Activated CD4-positive, alpha-beta T cell treated with anti-CD3 and anti-CD28 coated beads, Interleukin-2, amount 50 U/mL, for 16 hours (primary cell): ENCODE measurements around the gene B3GALNT1.

Experiments used
- DNase-seq: peaks from one replicate; pipeline ENCODE4 v3.0.0-alpha.2; 2020

The B3GALNT1 gene

GRCh38 chr3:161104561-161105551, at the start of gene B3GALNT1:
Gene B3GALNT1, minus strand, starts transcription at chr3:161105349. Its CDS starts 18,595 bp downstream, at chr3:161086754.
- DNase-seq: peak; percentile 25

- no peak for DNase-seq
Measured at GRCh38 chr3:161153480-161153879, 48.3 kb upstream of the B3GALNT1 start.

GRCh38 chr3:161150001-161150525, 44.9 kb upstream of the B3GALNT1 start:
- DNase-seq: no peak

- no peak for DNase-seq
Measured at GRCh38 chr3:161149529-161149928, 44.4 kb upstream of the B3GALNT1 start.

GRCh38 chr3:161148832-161149475, 43.8 kb upstream of the B3GALNT1 start:
- no peak for DNase-seq

- DNase-seq: no peak
Measured at GRCh38 chr3:161142486-161142885, 37.3 kb upstream of the B3GALNT1 start.

- no peak for DNase-seq
Measured at GRCh38 chr3:161139686-161140085, 34.5 kb upstream of the B3GALNT1 start.

- no peak for DNase-seq
Measured at GRCh38 chr3:161137260-161137659, 32.1 kb upstream of the B3GALNT1 start.

GRCh38 chr3:161132391-161132790, 27.2 kb upstream of the B3GALNT1 start:
- DNase-seq: no peak

GRCh38 chr3:161126495-161126894, 21.3 kb upstream of the B3GALNT1 start:
- DNase-seq: no peak

GRCh38 chr3:161117646-161118045, 12.5 kb upstream of the B3GALNT1 start:
- DNase-seq: no peak

- no peak for DNase-seq
Measured at GRCh38 chr3:161108840-161109239, 3.7 kb upstream of the B3GALNT1 start.

- DNase-seq: no peak
Measured at GRCh38 chr3:161107311-161107710, 2.2 kb upstream of the B3GALNT1 start.

- no peak for DNase-seq
Measured at GRCh38 chr3:161103776-161104385, 1.3 kb downstream of the B3GALNT1 start.

- no peak for DNase-seq
Measured at GRCh38 chr3:161101609-161102008, 3.5 kb downstream of the B3GALNT1 start.

GRCh38 chr3:161100994-161101393, 4.2 kb downstream of the B3GALNT1 start:
- no peak for DNase-seq

GRCh38 chr3:161096771-161097367, 8.3 kb downstream of the B3GALNT1 start:
- peak; percentile 18 for DNase-seq

GRCh38 chr3:161093895-161094294, 11.3 kb downstream of the B3GALNT1 start:
- no peak for DNase-seq

GRCh38 chr3:161084277-161084676, 20.9 kb downstream of the B3GALNT1 start:
- no peak for DNase-seq

- no peak for DNase-seq
Measured at GRCh38 chr3:161083131-161083530, 22.0 kb downstream of the B3GALNT1 start.

GRCh38 chr3:161082063-161082462, 23.1 kb downstream of the B3GALNT1 start:
- DNase-seq: no peak

- peak; percentile 48 for DNase-seq
Measured at GRCh38 chr3:161081633-161082032, 23.5 kb downstream of the B3GALNT1 start.

GRCh38 chr3:161073181-161073580, 32.0 kb downstream of the B3GALNT1 start:
- no peak for DNase-seq
